Gastroesophageal sphincter (tissue), 3 donors: ENCODE data around the gene ARFIP1.

ENCODE experiments used
- EP300 ChIP-seq: sonication (generic); formaldehyde crosslinking; IDR thresholded peaks from one replicate; pipeline ENCODE4 v1.6.1; 2017; ENCODE audit warnings: antibody characterized with exemption, mild to moderate bottlenecking
- TF ChIP-seq, protein P1 (sequence below), 4 experiments: fragments of 200-600 bp in 2 of 4; fragments of 450-650 bp in 2 of 4; sonication (generic) in 1 of 4; IDR thresholded peaks; one replicate each; pipeline ENCODE4 v1.5.1; 2017 to 2019; ENCODE audit warnings: antibody characterized with exemption in 4 of 4, mild to moderate bottlenecking in 2 of 4, moderate library complexity in 2 of 4

DNA sequence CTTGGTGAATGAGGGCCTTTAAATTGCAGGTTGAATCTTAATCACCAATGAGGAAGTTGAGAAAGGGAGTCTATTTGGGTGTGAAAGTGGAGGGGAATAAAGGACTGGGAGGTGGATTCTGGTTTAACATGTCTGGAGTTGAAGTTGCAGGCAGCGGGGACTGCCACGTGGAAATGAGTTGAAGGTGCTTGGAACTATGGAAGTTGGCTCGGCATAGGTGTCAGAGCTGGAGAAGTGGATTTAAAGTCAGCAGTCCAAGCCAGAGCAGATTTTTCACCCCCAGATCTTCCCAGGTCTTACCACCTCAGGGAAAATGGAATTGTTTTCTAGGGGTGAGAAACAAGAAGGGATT, 45.1 kb upstream of the ARFIP1 start:
- TF ChIP-seq, protein P1, sequence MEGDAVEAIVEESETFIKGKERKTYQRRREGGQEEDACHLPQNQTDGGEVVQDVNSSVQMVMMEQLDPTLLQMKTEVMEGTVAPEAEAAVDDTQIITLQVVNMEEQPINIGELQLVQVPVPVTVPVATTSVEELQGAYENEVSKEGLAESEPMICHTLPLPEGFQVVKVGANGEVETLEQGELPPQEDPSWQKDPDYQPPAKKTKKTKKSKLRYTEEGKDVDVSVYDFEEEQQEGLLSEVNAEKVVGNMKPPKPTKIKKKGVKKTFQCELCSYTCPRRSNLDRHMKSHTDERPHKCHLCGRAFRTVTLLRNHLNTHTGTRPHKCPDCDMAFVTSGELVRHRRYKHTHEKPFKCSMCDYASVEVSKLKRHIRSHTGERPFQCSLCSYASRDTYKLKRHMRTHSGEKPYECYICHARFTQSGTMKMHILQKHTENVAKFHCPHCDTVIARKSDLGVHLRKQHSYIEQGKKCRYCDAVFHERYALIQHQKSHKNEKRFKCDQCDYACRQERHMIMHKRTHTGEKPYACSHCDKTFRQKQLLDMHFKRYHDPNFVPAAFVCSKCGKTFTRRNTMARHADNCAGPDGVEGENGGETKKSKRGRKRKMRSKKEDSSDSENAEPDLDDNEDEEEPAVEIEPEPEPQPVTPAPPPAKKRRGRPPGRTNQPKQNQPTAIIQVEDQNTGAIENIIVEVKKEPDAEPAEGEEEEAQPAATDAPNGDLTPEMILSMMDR (IDR thresholded peaks at IDR 0.05), result no peak
- TF ChIP-seq EP300, result no peak
